Gastroesophageal sphincter (tissue), 4 donors: Measurements from ENCODE around the gene PCDHGB3. TPM values are rescaled to one million over a fixed set of nuclear protein-coding genes. Genes with fewer than 3 reads are reported as not detected.
A peak's percentile ranks its signal among the peaks of the same experiment; 100 is the strongest.
"Not testable (repeated sequence)": the region's sequence is repeated elsewhere in the genome, so short reads cannot be mapped to it uniquely, and the experiment has no call there.

Source experiments
- ATAC-seq: fragments of 150-250 bp; one replicate; pipeline ENCODE4 v1.9.1; 2016; ENCODE audit warnings: mild to moderate bottlenecking, moderate library complexity
- H3K27ac ChIP-seq, 4 donors: fragments of 200-600 bp; sonication (generic) in 3 of 4; 1 replicate in 3 of 4; 2 replicates in 1 of 4; pipeline ENCODE4 v1.5.1; 2016 to 2019
- H3K27me3 ChIP-seq: fragments of 200-600 bp; sonication (generic); one replicate; pipeline ENCODE4 v1.5.1; 2019
- H3K36me3 ChIP-seq, 2 donors: fragments of 200-600 bp; sonication (generic); one replicate each; pipeline ENCODE4 v1.5.1; 2019; ENCODE audit warnings: control low read depth in 1 of 2
- H3K4me1 ChIP-seq, 3 donors: fragments of 200-600 bp; sonication (generic); 1 replicate in 2 of 3; 2 replicates in 1 of 3; pipeline ENCODE4 v1.5.1; 2016 to 2019; ENCODE audit warnings: control low read depth in 2 of 3
- H3K4me3 ChIP-seq, 2 donors: fragments of 200-600 bp; sonication (generic); one replicate each; pipeline ENCODE4 v1.5.1; 2019; ENCODE audit warnings: mild to moderate bottlenecking in 1 of 2, moderate library complexity in 1 of 2
- H3K9me3 ChIP-seq, 3 donors: fragments of 200-600 bp; sonication (generic); one replicate each; pipeline ENCODE4 v1.5.1; 2017 to 2019; ENCODE audit warnings: control low read depth in 2 of 3
- EP300 ChIP-seq: sonication (generic); formaldehyde crosslinking; IDR thresholded peaks from one replicate; pipeline ENCODE4 v1.6.1; 2017; ENCODE audit warnings: antibody characterized with exemption, mild to moderate bottlenecking
- POLR2A ChIP-seq, 2 donors: fragments of 450-650 bp; IDR thresholded peaks; one replicate each; pipeline ENCODE4 v1.6.1; 2017; ENCODE audit warnings: antibody characterized with exemption in 2 of 2, mild to moderate bottlenecking in 2 of 2, moderate library complexity in 1 of 2
- POLR2AphosphoS5 ChIP-seq: sonication (generic); formaldehyde crosslinking; IDR thresholded peaks from one replicate; pipeline ENCODE4 v1.6.1; 2017; ENCODE audit warnings: antibody characterized with exemption
- WGBS, 2 donors: methylation state at CpG; one replicate each; pipeline ENCODE4 v1.1.5; 2018; ENCODE audit warnings: low coverage in 1 of 2; 5-methylcytosine and 5-hydroxymethylcytosine counted together
- total RNA-seq, 4 donors: library from RNA; depleted of rRNA; stranded (reverse); fragments of >200 nt; gene quantifications; one replicate each; pipeline ENCODE4 v1.1.0, GENCODE V29; 2016
- TF ChIP-seq, protein P1 (sequence below), 4 experiments: fragments of 200-600 bp in 2 of 4; fragments of 450-650 bp in 2 of 4; sonication (generic) in 1 of 4; IDR thresholded peaks; one replicate each; pipeline ENCODE4 v1.5.1; 2017 to 2019; ENCODE audit warnings: antibody characterized with exemption in 4 of 4, mild to moderate bottlenecking in 2 of 4, moderate library complexity in 2 of 4

The PCDHGB3 gene
- total RNA-seq, 4 donors from 2014 or later = 1.5 to 10.0 (median 4.7) TPM

DNA sequence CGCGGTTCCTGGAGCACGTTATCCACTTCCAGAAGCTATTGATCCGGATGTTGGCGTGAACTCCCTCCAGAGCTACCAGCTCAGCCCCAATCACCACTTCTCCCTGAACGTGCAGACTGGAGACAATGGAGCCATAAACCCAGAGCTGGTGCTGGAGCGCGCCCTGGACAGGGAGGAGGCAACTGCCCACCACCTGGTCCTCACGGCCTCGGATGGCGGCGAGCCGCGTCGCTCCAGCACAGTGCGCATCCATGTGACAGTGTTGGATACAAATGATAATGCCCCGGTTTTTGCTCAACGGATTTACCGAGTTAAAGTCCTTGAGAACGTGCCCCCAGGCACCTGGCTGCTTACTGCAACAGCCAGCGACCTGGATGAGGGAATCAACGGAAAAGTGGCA is 33.3 kb downstream of the PCDHGB3 start:
- H3K27me3 ChIP-seq = peaks cover 8% of the 10 kb centered on the region

DNA sequence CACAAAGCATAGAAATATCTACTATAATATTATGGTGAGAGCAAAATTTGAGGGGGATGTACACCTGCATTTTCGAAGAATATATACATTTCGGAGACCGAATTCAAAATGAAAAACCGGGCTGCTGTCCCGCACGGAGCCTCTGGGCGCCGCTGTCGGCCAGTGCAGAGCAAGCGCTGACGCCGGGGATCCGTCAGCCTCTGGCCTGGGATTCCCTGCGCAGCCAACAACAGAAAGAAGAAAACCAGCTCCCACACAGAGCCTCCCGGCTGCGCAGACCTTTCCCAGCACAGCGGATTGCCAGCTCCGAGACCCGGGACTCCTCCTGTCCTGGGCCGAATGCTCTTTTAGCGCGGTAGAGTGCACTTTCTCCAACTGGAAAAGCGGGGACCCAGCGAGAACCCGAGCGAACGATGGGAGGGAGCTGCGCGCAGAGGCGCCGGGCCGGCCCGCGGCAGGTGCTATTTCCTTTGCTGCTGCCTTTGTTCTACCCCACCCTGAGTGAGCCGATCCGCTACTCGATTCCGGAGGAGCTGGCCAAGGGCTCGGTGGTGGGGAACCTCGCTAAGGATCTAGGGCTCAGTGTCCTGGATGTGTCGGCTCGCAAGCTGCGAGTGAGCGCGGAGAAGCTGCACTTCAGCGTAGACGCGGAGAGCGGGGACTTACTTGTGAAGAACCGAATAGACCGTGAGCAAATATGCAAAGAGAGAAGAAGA is 37.9 kb downstream of the PCDHGB3 start, which contains the start of gene PCDHGB6:
TSS of gene PCDHGB6 (plus strand) at position 232 of the 716 bp plus-strand sequence. CDS start at position 414, 182 bp downstream.
- not testable (repeated sequence) for H3K4me1 ChIP-seq, H3K27me3 ChIP-seq, ATAC-seq
- H3K9me3 ChIP-seq = peaks cover 0 to 99% (median 21%) of the 10 kb centered on the region in 3 donors
- peaks cover 0 to 33% of the 10 kb centered on the region in 2 donors for H3K36me3 ChIP-seq
- 10 to 20% methylated on average over 15 to 18 of the region's 51 CpGs for WGBS, 2 donors
- TF ChIP-seq, protein P1, sequence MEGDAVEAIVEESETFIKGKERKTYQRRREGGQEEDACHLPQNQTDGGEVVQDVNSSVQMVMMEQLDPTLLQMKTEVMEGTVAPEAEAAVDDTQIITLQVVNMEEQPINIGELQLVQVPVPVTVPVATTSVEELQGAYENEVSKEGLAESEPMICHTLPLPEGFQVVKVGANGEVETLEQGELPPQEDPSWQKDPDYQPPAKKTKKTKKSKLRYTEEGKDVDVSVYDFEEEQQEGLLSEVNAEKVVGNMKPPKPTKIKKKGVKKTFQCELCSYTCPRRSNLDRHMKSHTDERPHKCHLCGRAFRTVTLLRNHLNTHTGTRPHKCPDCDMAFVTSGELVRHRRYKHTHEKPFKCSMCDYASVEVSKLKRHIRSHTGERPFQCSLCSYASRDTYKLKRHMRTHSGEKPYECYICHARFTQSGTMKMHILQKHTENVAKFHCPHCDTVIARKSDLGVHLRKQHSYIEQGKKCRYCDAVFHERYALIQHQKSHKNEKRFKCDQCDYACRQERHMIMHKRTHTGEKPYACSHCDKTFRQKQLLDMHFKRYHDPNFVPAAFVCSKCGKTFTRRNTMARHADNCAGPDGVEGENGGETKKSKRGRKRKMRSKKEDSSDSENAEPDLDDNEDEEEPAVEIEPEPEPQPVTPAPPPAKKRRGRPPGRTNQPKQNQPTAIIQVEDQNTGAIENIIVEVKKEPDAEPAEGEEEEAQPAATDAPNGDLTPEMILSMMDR (IDR thresholded peaks at IDR 0.05) = peak in 3 of 4 experiments; percentile 23 to 55 (median 33)
- peak within 1 kb of the TSS in 2 of 4 donors; percentile 35 to 48 for H3K27ac ChIP-seq
- peak within 1 kb of the TSS; percentile 16 to 41 for H3K4me3 ChIP-seq

More for the DNA sequence above, 33.3 kb downstream of the PCDHGB3 start:
- H3K27ac ChIP-seq = no peak overlapping the region
- 21 to 25% methylated on average over 5 to 22 of the region's 22 CpGs for WGBS, 2 donors
- no peak for ATAC-seq
- peak overlapping the region in 1 of 2 donors; percentile 34 for H3K4me3 ChIP-seq
- no peak for TF ChIP-seq POLR2A (IDR thresholded peaks at IDR 0.05)
- TF ChIP-seq, protein P1 (IDR thresholded peaks at IDR 0.05) = no peak
- TF ChIP-seq POLR2AphosphoS5 = no peak
- no peak for TF ChIP-seq EP300
- peaks cover 0 to 22% of the 10 kb centered on the region in 2 donors for H3K36me3 ChIP-seq
- H3K4me1 ChIP-seq = peaks cover 0 to 4% (median 0%) of the 10 kb centered on the region in 3 donors
- peaks cover 3 to 98% (median 15%) of the 10 kb centered on the region in 3 donors for H3K9me3 ChIP-seq

DNA sequence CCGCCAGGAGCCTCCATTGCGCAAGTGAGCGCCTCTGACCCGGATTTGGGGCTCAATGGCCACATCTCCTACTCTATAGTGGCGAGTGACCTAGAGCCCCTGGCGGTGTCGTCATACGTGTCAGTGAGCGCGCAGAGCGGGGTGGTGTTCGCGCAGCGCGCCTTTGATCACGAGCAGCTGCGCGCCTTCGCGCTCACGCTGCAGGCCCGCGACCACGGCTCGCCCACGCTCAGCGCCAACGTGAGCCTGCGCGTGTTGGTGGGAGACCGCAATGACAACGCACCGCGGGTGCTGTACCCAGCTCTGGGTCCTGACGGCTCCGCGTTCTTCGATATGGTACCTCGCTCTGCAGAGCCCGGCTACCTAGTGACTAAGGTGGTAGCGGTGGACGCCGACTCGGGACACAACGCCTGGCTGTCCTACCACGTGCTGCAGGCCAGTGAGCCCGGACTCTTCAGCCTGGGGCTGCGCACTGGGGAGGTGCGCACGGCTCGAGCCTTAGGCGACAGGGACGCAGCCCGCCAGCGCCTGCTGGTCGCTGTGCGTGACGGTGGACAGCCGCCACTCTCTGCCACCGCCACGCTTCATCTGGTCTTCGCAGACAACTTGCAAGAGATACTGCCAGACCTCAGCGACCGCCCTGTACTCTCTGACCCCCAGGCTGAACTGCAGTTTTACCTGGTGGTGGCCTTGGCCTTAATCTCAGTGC is 39.7 kb downstream of the PCDHGB3 start:
- Histone ChIP-seq H3K36me3 (peaks cover 0 to 36% of the 10 kb centered on the region in 2 donors), H3K4me3 (peak overlapping the region in 1 of 2 donors; percentile 1), H3K9me3 (peaks cover 0 to 99% (median 19%) of the 10 kb centered on the region in 3 donors), H3K27ac (no peak overlapping the region), H3K27me3 (peaks cover 8% of the 10 kb centered on the region), H3K4me1 (no peaks in the 10 kb centered on the region)
- 13 to 37% methylated on average over 2 to 3 of the region's 64 CpGs for WGBS, 2 donors
- TF ChIP-seq POLR2A (IDR thresholded peaks at IDR 0.05) (no peak), POLR2AphosphoS5 (no peak), EP300 (no peak)
- TF ChIP-seq, protein P1 (IDR thresholded peaks at IDR 0.05) = no peak
- no peak for ATAC-seq

DNA sequence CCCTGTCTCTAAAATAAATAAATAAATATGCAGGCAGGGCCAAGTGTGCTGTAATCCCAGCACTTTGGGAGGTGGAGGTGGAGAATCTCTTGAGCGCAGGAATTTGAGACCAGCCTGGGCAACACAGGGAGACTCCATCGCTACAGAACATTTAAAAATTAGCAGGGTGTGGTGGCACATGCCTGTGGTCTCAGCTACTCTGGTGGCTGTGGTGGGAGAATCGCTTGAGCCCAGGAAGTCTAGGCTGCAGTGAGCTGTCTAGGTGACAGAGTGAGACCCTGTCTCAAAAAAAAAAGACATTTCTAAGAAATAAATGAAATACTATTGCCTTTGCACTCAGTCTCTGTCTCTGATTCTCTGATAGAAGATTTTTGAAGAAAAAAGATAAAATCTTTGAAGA is 41.5 kb downstream of the PCDHGB3 start:
- no peak for ATAC-seq
- Histone ChIP-seq H3K27ac (no peak overlapping the region), H3K4me3 (no peak overlapping the region), H3K27me3 (peaks cover 8% of the 10 kb centered on the region), H3K4me1 (no peaks in the 10 kb centered on the region), H3K36me3 (peaks cover 0 to 31% of the 10 kb centered on the region in 2 donors), H3K9me3 (peaks cover 0 to 97% (median 13%) of the 10 kb centered on the region in 3 donors)
- WGBS, 2 donors = 33 to 56% methylated on average over 2 to 3 of the region's 3 CpGs
- TF ChIP-seq POLR2A (IDR thresholded peaks at IDR 0.05) (no peak), EP300 (no peak), POLR2AphosphoS5 (no peak)
- TF ChIP-seq, protein P1 (IDR thresholded peaks at IDR 0.05) = no peak
